IMR-90 (cell line): ENCODE results near the gene CDH23. TPM values are rescaled to one million over a fixed set of nuclear protein-coding genes. Genes with fewer than 3 reads are reported as not detected.

Source experiments
- ATAC-seq: fragments of 200-7000 bp; cut with Tn5 transposase; 2 replicates; pipeline ENCODE4 v1.9.1; 2020; ENCODE audit warnings: low read depth, mild to moderate bottlenecking, moderate library complexity
- BruUV-seq: library from RNA; stranded (reverse); fragments of 400-500 nt; replicated peaks from 2 replicates; lab custom pipeline; 2021; lab: Mats Ljungman, UMichigan
- CTCF ChIA-PET: fragments of 300-600 bp; formaldehyde crosslinking; extraction: SDS; loops from one replicate; lab custom pipeline; 2021; ENCODE audit warnings: antibody characterized with exemption; lab: Yijun Ruan, JAX
- POLR2A ChIA-PET: fragments of 300-600 bp; sonication (Branson Sonifier 250); formaldehyde crosslinking; loops from one replicate; lab custom pipeline; 2022; ENCODE audit warnings: antibody characterized with exemption; ENCODE audit not compliant: unreplicated experiment; lab: Charles Lee
- DNase-seq: peaks from one replicate; pipeline ENCODE4 v3.0.0; 2013
- H2AFZ ChIP-seq: replicated peaks from 2 replicates; pipeline ENCODE3; 2013; ENCODE audit warnings: low read length, mild to moderate bottlenecking; ENCODE audit not compliant: poor library complexity
- H2AK5ac ChIP-seq: 2 replicates; pipeline ENCODE4 v1.6.1; 2013; ENCODE audit warnings: low read depth, low read length, inconsistent platforms
- H2AK9ac ChIP-seq: replicated peaks from 2 replicates; pipeline ENCODE3; 2013; ENCODE audit warnings: mild to moderate bottlenecking, low read depth, low read length, moderate library complexity; ENCODE audit not compliant: poor library complexity
- H2BK120ac ChIP-seq: 2 replicates; pipeline ENCODE4 v1.6.1; 2013; ENCODE audit warnings: low read depth, low read length, inconsistent platforms
- H2BK15ac ChIP-seq: 3 replicates; pipeline ENCODE4 v1.6.1; 2013; ENCODE audit warnings: low read depth, low read length, inconsistent platforms
- H2BK20ac ChIP-seq: 2 replicates; pipeline ENCODE4 v1.6.1; 2013; ENCODE audit warnings: low read depth, mild to moderate bottlenecking, inconsistent platforms, low read length, moderate library complexity
- H2BK5ac ChIP-seq: 2 replicates; pipeline ENCODE4 v1.6.1; 2013; ENCODE audit warnings: mild to moderate bottlenecking, low read depth, low read length, inconsistent platforms; ENCODE audit not compliant: poor library complexity, severe bottlenecking
- H3K14ac ChIP-seq: replicated peaks from 2 replicates; pipeline ENCODE4 v1.6.1; 2013; ENCODE audit warnings: low read depth, low read length, inconsistent platforms
- H3K18ac ChIP-seq: 2 replicates; pipeline ENCODE4 v1.6.1; 2013; ENCODE audit warnings: low read depth, low read length, control low read depth
- H3K23ac ChIP-seq: 2 replicates; pipeline ENCODE4 v1.6.1; 2013; ENCODE audit warnings: low read depth, low read length, inconsistent platforms
- H3K27ac ChIP-seq: 2 replicates; pipeline ENCODE4 v1.5.1; 2013; ENCODE audit warnings: mild to moderate bottlenecking, control low read depth, low read length; ENCODE audit not compliant: insufficient read depth
- H3K27me3 ChIP-seq: 2 replicates; pipeline ENCODE4 v1.6.1; 2013; ENCODE audit warnings: low read length; ENCODE audit not compliant: control insufficient read depth, insufficient read depth
- H3K36me3 ChIP-seq: 2 replicates; pipeline ENCODE4 v1.6.1; 2013; ENCODE audit warnings: low read length, mixed read lengths; ENCODE audit not compliant: control insufficient read depth, insufficient read depth
- H3K4ac ChIP-seq: 2 replicates; pipeline ENCODE4 v1.6.1; 2013; ENCODE audit warnings: low read depth, low read length, inconsistent platforms
- H3K4me1 ChIP-seq: 2 replicates; pipeline ENCODE4 v1.6.1; 2013; ENCODE audit warnings: low read length, mixed read lengths; ENCODE audit not compliant: control insufficient read depth, insufficient read depth
- H3K4me2 ChIP-seq: 2 replicates; pipeline ENCODE4 v1.6.1; 2013; ENCODE audit warnings: low read depth, mild to moderate bottlenecking, control low read depth, low read length, moderate library complexity
- H3K4me3 ChIP-seq: 2 replicates; pipeline ENCODE4 v1.5.1; 2013; ENCODE audit warnings: low read depth, mild to moderate bottlenecking, control low read depth, low read length, moderate library complexity; ENCODE audit not compliant: insufficient read depth
- H3K56ac ChIP-seq: 2 replicates; pipeline ENCODE4 v1.6.1; 2013; ENCODE audit warnings: low read length, inconsistent platforms; ENCODE audit not compliant: insufficient read depth; ENCODE audit errors: extremely low read depth
- H3K79me1 ChIP-seq, 2 experiments: 2 replicates each; pipeline ENCODE4 v1.6.1; 2013; ENCODE audit warnings: low read length in 2 of 2, inconsistent platforms in 1 of 2, low read depth in 1 of 2
- H3K9ac ChIP-seq: 2 replicates; pipeline ENCODE4 v1.6.1; 2013; ENCODE audit warnings: low read depth, low read length, control low read depth
- H3K9me1 ChIP-seq: 2 replicates; pipeline ENCODE4 v1.6.1; 2013; ENCODE audit warnings: low read length, inconsistent platforms; ENCODE audit not compliant: insufficient read depth
- H3K9me3 ChIP-seq: 2 replicates; pipeline ENCODE4 v1.6.1; 2013; ENCODE audit warnings: low read length; ENCODE audit not compliant: control insufficient read depth, insufficient read depth
- H4K20me1 ChIP-seq: 2 replicates; pipeline ENCODE4 v1.6.1; 2013; ENCODE audit warnings: low read length, inconsistent platforms; ENCODE audit not compliant: insufficient read depth
- H4K5ac ChIP-seq: 2 replicates; pipeline ENCODE4 v1.6.1; 2013; ENCODE audit warnings: mild to moderate bottlenecking, low read depth, low read length, control low read depth
- H4K8ac ChIP-seq, 2 experiments: 2 replicates each; pipeline ENCODE4 v1.6.1; 2013; ENCODE audit warnings: low read depth in 2 of 2, low read length in 2 of 2, control low read depth in 1 of 2, inconsistent platforms in 1 of 2
- H4K91ac ChIP-seq: 2 replicates; pipeline ENCODE4 v1.6.1; 2013; ENCODE audit warnings: low read depth, low read length, inconsistent platforms; ENCODE audit not compliant: insufficient read depth
- BHLHE40 ChIP-seq: fragments of 150-350 bp; IDR thresholded peaks from 2 replicates; pipeline ENCODE4 v1.6.1; 2016; ENCODE audit warnings: mild to moderate bottlenecking, low read depth, low read length
- CEBPB ChIP-seq: IDR thresholded peaks from 2 replicates; pipeline ENCODE4 v1.6.1; 2012; ENCODE audit warnings: low read depth, low read length, improper control_type of control experiment
- CHD1 ChIP-seq: IDR thresholded peaks from 2 replicates; pipeline ENCODE4 v1.6.1; 2012; ENCODE audit warnings: low read depth, low read length, improper control_type of control experiment
- FOS ChIP-seq: fragments of 150-350 bp; IDR thresholded peaks from 2 replicates; pipeline ENCODE4 v1.6.1; 2016; ENCODE audit warnings: low read depth, low read length
- MAFK ChIP-seq: IDR thresholded peaks from 2 replicates; pipeline ENCODE4 v1.6.1; 2012; ENCODE audit warnings: low read depth, low read length, improper control_type of control experiment
- MAZ ChIP-seq: IDR thresholded peaks from 2 replicates; pipeline ENCODE4 v1.6.1; 2012; ENCODE audit warnings: low read depth, mild to moderate bottlenecking, low read length, improper control_type of control experiment, moderate library complexity, borderline replicate concordance
- MXI1 ChIP-seq: IDR thresholded peaks from 2 replicates; pipeline ENCODE4 v1.6.1; 2012; ENCODE audit warnings: low read depth, mild to moderate bottlenecking, low read length, moderate library complexity, borderline replicate concordance
- POLR2A ChIP-seq: IDR thresholded peaks from 2 replicates; pipeline ENCODE4 v1.6.1; 2012; ENCODE audit warnings: mild to moderate bottlenecking, low read depth, low read length
- RAD21 ChIP-seq: IDR thresholded peaks from 2 replicates; pipeline ENCODE4 v1.6.1; 2012; ENCODE audit warnings: low read length, improper control_type of control experiment
- RCOR1 ChIP-seq: IDR thresholded peaks from 2 replicates; pipeline ENCODE4 v1.6.1; 2012; ENCODE audit warnings: mild to moderate bottlenecking, low read length, improper control_type of control experiment; ENCODE audit not compliant: insufficient replicate concordance
- RFX5 ChIP-seq: IDR thresholded peaks from 2 replicates; pipeline ENCODE4 v1.8.0; 2012; ENCODE audit warnings: low read depth, mild to moderate bottlenecking, low read length, moderate library complexity
- SMC3 ChIP-seq: fragments of 150-350 bp; IDR thresholded peaks from 2 replicates; pipeline ENCODE4 v1.6.1; 2016; ENCODE audit warnings: low read depth, mild to moderate bottlenecking, antibody characterized with exemption, low read length, moderate library complexity
- WGBS, 2 experiments: methylation state at CpG; one replicate each; pipeline versions ENCODE4 v1.1.5 to v1.1.7; 2013; ENCODE audit warnings: missing lambda C conversion rate in 2 of 2; ENCODE audit not compliant: insufficient read length in 1 of 2; ENCODE audit errors: extremely low coverage in 2 of 2; 5-methylcytosine and 5-hydroxymethylcytosine counted together
- dilution Hi-C: fragments of 300-500 bp; cut with HindIII; formaldehyde crosslinking; loops from one replicate; pipeline ENCODE4 v1.14.3; 2018; ENCODE audit warnings: low sequenced_read_pairs; ENCODE audit not compliant: unreplicated experiment
- in situ Hi-C: fragments of 300-500 bp; cut with MboI; formaldehyde crosslinking; loops from 3 replicates; pipeline ENCODE4 v1.14.3; 2019; ENCODE audit warnings: low sequenced_read_pairs, inconsistent platforms, mixed read lengths
- intact Hi-C: fragments of 100-400 bp; cut with micrococcal nuclease; formaldehyde crosslinking; loops from 2 replicates; pipeline ENCODE4 v1.10.0; 2022
- polyA plus RNA-seq, 3 experiments: library from polyadenylated mRNA; depleted of rRNA; stranded (reverse); fragments of >200 nt; gene quantifications; 2 replicates each; pipeline ENCODE4 v1.2.3, GENCODE V29; 2012; ENCODE audit warnings: low replicate concordance in 1 of 3
- total RNA-seq: library from RNA; depleted of rRNA; stranded (reverse); fragments of >200 nt; gene quantifications from 2 replicates; pipeline ENCODE4 v1.2.3, GENCODE V29; 2012
- TF ChIP-seq, protein P1 (sequence below): conservative IDR thresholded peaks from 2 replicates; pipeline ENCODE4 v1.5.1; 2012; ENCODE audit warnings: mild to moderate bottlenecking, low read depth, low read length, improper control_type of control experiment
- TF ChIP-seq, protein P2 (sequence below): fragments of 150-350 bp; IDR thresholded peaks from 2 replicates; pipeline ENCODE4 v1.6.1; 2017; ENCODE audit warnings: mild to moderate bottlenecking, antibody characterized with exemption, low read length, low read depth
- TF ChIP-seq, protein P3 (sequence below): fragments of 150-350 bp; IDR thresholded peaks from 2 replicates; pipeline ENCODE4 v1.6.1; 2016; ENCODE audit warnings: low read depth, mild to moderate bottlenecking, low read length, moderate library complexity, borderline replicate concordance

Gene CDH23
- total and polyA plus RNA-seq, 2 of the 4 experiments (the other 2 are of a cell fraction) = under 0.01 to 0.03 TPM

DNA sequence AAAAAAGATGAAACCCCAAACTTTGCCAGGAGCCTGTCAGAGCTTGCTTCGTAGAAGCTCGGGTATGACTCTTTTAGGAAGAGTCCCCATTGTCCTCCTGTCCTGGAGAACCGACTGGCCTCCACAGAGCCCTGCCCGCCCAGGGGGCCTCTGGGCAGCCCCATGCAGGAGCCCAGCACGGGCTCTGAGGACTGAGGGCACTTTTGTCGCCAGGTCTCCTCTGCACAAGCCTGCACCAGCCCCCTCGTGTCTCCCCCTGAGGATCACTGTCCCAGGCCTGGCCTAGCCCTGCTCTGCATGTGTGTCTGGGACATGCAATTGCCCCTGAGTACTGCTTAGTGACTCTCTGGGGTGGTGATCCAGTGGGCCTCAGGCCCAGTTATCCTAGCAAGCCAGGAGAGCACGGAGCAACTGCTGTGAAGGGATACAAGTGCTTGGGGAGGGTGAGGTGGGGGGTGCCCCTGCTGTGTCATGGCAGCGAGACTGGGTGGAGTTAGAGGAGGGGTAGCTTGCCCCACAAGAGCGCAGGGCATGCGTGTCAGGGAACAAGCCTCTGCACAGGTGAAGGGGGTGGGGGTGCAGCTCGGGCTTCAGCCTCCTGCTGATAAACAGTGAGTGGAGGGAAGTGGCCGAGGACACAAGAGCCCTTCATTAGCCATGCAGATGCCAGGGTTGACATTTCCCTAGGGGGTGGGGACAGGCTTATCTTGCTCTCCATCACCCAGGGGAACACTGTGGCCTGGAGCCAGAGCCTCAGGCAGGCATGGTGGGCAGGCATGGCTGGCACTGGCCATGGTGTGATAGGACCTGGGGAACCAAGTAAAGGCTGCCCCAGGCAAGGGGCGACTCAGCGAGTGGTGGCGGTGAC lies 179.4 kb downstream of the CDH23 start:
- no peak overlapping the region for H3K4me2 ChIP-seq
- H2AK5ac ChIP-seq = no peak overlapping the region
- H3K79me1 ChIP-seq = no peaks in the 10 kb centered on the region
- H2BK120ac ChIP-seq = no peak overlapping the region
- no peak overlapping the region for H2BK5ac ChIP-seq
- H3K14ac ChIP-seq = no peak overlapping the region
- H3K4ac ChIP-seq = no peak overlapping the region
- ATAC-seq = no peak
- H3K36me3 ChIP-seq = no peaks in the 10 kb centered on the region
- dilution Hi-C loops = no loop called here
- intact Hi-C loops = no loop called here
- H4K8ac ChIP-seq = no peak overlapping the region
- H3K23ac ChIP-seq = no peak overlapping the region
- 42% methylated on average over 5 of the region's 16 CpGs; no CpG with 5 or more reads in 1 of the 2 experiments for WGBS, 2 experiments
- H4K91ac ChIP-seq = no peak overlapping the region
- no peaks in the 10 kb centered on the region for H3K9me3 ChIP-seq
- POLR2A ChIA-PET = no interaction called here
- DNase-seq = no peak
- no TSS peak for BruUV-seq
- H3K27me3 ChIP-seq = peaks cover 39% of the 10 kb centered on the region
- no peak overlapping the region for H3K27ac ChIP-seq
- no peak overlapping the region for H3K4me3 ChIP-seq
- no peaks in the 10 kb centered on the region for H3K9me1 ChIP-seq
- in situ Hi-C loops = no loop called here
- no peak overlapping the region for H2AK9ac ChIP-seq
- H4K20me1 ChIP-seq = no peaks in the 10 kb centered on the region
- H3K9ac ChIP-seq = no peak overlapping the region
- H3K18ac ChIP-seq = no peak overlapping the region
- no peak overlapping the region for H2AFZ ChIP-seq
- H2BK20ac ChIP-seq = no peak overlapping the region
- no peak overlapping the region for H3K56ac ChIP-seq
- H2BK15ac ChIP-seq = no peak overlapping the region
- H3K4me1 ChIP-seq = no peaks in the 10 kb centered on the region
- CTCF ChIA-PET = interaction anchor here (1.2 kb wide), 1 partner anchor 257 kb away, joined by 3 read pairs; the partner anchor contains the start of gene SLC29A3
- H4K5ac ChIP-seq = no peak overlapping the region
- TF ChIP-seq RAD21 = no peak
- TF ChIP-seq MAZ = no peak
- TF ChIP-seq, protein P1, sequence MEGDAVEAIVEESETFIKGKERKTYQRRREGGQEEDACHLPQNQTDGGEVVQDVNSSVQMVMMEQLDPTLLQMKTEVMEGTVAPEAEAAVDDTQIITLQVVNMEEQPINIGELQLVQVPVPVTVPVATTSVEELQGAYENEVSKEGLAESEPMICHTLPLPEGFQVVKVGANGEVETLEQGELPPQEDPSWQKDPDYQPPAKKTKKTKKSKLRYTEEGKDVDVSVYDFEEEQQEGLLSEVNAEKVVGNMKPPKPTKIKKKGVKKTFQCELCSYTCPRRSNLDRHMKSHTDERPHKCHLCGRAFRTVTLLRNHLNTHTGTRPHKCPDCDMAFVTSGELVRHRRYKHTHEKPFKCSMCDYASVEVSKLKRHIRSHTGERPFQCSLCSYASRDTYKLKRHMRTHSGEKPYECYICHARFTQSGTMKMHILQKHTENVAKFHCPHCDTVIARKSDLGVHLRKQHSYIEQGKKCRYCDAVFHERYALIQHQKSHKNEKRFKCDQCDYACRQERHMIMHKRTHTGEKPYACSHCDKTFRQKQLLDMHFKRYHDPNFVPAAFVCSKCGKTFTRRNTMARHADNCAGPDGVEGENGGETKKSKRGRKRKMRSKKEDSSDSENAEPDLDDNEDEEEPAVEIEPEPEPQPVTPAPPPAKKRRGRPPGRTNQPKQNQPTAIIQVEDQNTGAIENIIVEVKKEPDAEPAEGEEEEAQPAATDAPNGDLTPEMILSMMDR = no peak
- TF ChIP-seq BHLHE40 = no peak
- no peak for TF ChIP-seq CHD1
- TF ChIP-seq, protein P2, sequence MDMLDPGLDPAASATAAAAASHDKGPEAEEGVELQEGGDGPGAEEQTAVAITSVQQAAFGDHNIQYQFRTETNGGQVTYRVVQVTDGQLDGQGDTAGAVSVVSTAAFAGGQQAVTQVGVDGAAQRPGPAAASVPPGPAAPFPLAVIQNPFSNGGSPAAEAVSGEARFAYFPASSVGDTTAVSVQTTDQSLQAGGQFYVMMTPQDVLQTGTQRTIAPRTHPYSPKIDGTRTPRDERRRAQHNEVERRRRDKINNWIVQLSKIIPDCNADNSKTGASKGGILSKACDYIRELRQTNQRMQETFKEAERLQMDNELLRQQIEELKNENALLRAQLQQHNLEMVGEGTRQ = no peak
- no peak for TF ChIP-seq POLR2A
- TF ChIP-seq SMC3 = no peak
- TF ChIP-seq, protein P3, sequence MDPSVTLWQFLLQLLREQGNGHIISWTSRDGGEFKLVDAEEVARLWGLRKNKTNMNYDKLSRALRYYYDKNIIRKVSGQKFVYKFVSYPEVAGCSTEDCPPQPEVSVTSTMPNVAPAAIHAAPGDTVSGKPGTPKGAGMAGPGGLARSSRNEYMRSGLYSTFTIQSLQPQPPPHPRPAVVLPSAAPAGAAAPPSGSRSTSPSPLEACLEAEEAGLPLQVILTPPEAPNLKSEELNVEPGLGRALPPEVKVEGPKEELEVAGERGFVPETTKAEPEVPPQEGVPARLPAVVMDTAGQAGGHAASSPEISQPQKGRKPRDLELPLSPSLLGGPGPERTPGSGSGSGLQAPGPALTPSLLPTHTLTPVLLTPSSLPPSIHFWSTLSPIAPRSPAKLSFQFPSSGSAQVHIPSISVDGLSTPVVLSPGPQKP = no peak
- no peak for TF ChIP-seq MXI1
- TF ChIP-seq RFX5 = no peak
- TF ChIP-seq CEBPB = no peak
- no peak for TF ChIP-seq FOS
- no peak for TF ChIP-seq RCOR1
- no peak for TF ChIP-seq MAFK
